ENCODE results near the gene ZNF516.
A peak's percentile ranks its signal among the peaks of the same experiment; 100 is the strongest.
"Not testable (repeated sequence)": the region's sequence is repeated elsewhere in the genome, so short reads cannot be mapped to it uniquely, and the experiment has no call there.

ZNF516 gene

GRCh38 chr18:76490670-76491472, 4.2 kb downstream of the ZNF516 start:
- DNase-seq, result peak; percentile 54

- DNase-seq, result no peak
Observed at GRCh38 chr18:76490033-76490432, 5.0 kb downstream of the ZNF516 start.

- no peak for DNase-seq
Observed at GRCh38 chr18:76489081-76489480, 6.0 kb downstream of the ZNF516 start.

- DNase-seq, result no peak
Observed at GRCh38 chr18:76488190-76488589, 6.9 kb downstream of the ZNF516 start.

- DNase-seq, result no peak
Observed at GRCh38 chr18:76487782-76488181, 7.3 kb downstream of the ZNF516 start.

- DNase-seq, result no peak
Observed at GRCh38 chr18:76487070-76487469, 8.0 kb downstream of the ZNF516 start.

- peak; percentile 32 for DNase-seq
Observed at GRCh38 chr18:76486574-76486973, 8.5 kb downstream of the ZNF516 start.

- no peak for DNase-seq
Observed at GRCh38 chr18:76486038-76486437, 9.0 kb downstream of the ZNF516 start.

GRCh38 chr18:76484749-76485387, 10.2 kb downstream of the ZNF516 start:
- no peak for DNase-seq

GRCh38 chr18:76483780-76484179, 11.3 kb downstream of the ZNF516 start:
- no peak for DNase-seq

- DNase-seq, result no peak
Observed at GRCh38 chr18:76482971-76483691, 11.9 kb downstream of the ZNF516 start.

GRCh38 chr18:76482267-76482666, 12.8 kb downstream of the ZNF516 start:
- no peak for DNase-seq

GRCh38 chr18:76480913-76481312, 14.1 kb downstream of the ZNF516 start:
- DNase-seq, result no peak

GRCh38 chr18:76479351-76480238, 15.4 kb downstream of the ZNF516 start:
- no peak for DNase-seq

GRCh38 chr18:76476665-76477561, 18.1 kb downstream of the ZNF516 start:
- peak; percentile 58 for DNase-seq

GRCh38 chr18:76475450-76476194, 19.4 kb downstream of the ZNF516 start:
- peak; percentile 72 for DNase-seq

- no peak for DNase-seq
Observed at GRCh38 chr18:76474824-76475223, 20.2 kb downstream of the ZNF516 start.

GRCh38 chr18:76473521-76473920, 21.5 kb downstream of the ZNF516 start:
- not testable (repeated sequence) for DNase-seq

GRCh38 chr18:76472829-76473228, 22.2 kb downstream of the ZNF516 start:
- DNase-seq, result no peak

- no peak for DNase-seq
Observed at GRCh38 chr18:76471593-76471992, 23.4 kb downstream of the ZNF516 start.
